HCT116 (cell line): ENCODE measurements around the gene AFF1. TPM values are rescaled to one million over a fixed set of nuclear protein-coding genes. Genes with fewer than 3 reads are reported as not detected.

ENCODE experiments used
- ATAC-seq: fragments of 200-7000 bp; cut with Tn5 transposase; 2 replicates; pipeline ENCODE4 v1.9.1; 2020; ENCODE audit warnings: mild to moderate bottlenecking, moderate library complexity
- BruUV-seq: library from RNA; stranded (reverse); fragments of 400-500 nt; replicated peaks from 2 replicates; lab custom pipeline; 2021; lab: Mats Ljungman, UMichigan
- CTCF ChIA-PET: fragments of 300-600 bp; sonication (Branson Sonifier 250); formaldehyde crosslinking; loops from one replicate; lab custom pipeline; 2021; ENCODE audit warnings: antibody characterized with exemption; lab: Charles Lee
- POLR2A ChIA-PET: fragments of 300-600, 350-600 bp; sonication (Branson Sonifier 250); formaldehyde crosslinking; loops from one replicate; lab custom pipeline; 2021; ENCODE audit warnings: antibody characterized with exemption; lab: Charles Lee
- RAD21 ChIA-PET, 2 experiments: fragments of 300-600 bp; sonication (Branson Sonifier 250); formaldehyde crosslinking; loops; one replicate each; lab custom pipeline; 2023; ENCODE audit warnings: low total read pairs in 2 of 2; ENCODE audit not compliant: uncharacterized antibody in 2 of 2, unreplicated experiment in 2 of 2, low non-redundant PET in 1 of 2; lab: Charles Lee
- DNase-seq: peaks from one replicate; pipeline ENCODE4 v3.0.0-alpha.2; 2010; ENCODE audit warnings: low read depth, low spot score
- H2AFZ ChIP-seq: fragments of 200-600 bp; shearing (Covaris generic), sonication (generic); 2 replicates; pipeline ENCODE4 v1.6.1; 2017; ENCODE audit warnings: low read depth, mixed run types, mixed read lengths, antibody characterized with exemption, low read length; ENCODE audit not compliant: poor library complexity, severe bottlenecking
- H3K27ac ChIP-seq: 2 replicates; pipeline ENCODE4 v1.5.1; 2012; ENCODE audit warnings: low read depth, low read length
- H3K27me3 ChIP-seq: fragments of 200-600 bp; sonication (generic); 2 replicates; pipeline ENCODE4 v1.6.1; 2016; ENCODE audit warnings: mixed run types, low read length, mixed read lengths; ENCODE audit not compliant: insufficient read depth
- H3K36me3 ChIP-seq, 2 experiments: fragments of 200-500 bp in 1 of 2; fragments of 200-600 bp in 1 of 2; sonication (Bioruptor generic) in 1 of 2; sonication (generic) in 1 of 2; 2 replicates each; pipeline versions ENCODE4 v1.5.1 to v1.6.1; 2014 to 2016; ENCODE audit warnings: low read length in 2 of 2, inconsistent platforms in 1 of 2, mixed read lengths in 1 of 2, mixed run types in 1 of 2; ENCODE audit not compliant: insufficient read depth in 2 of 2, control insufficient read depth in 1 of 2
- H3K4me1 ChIP-seq, 2 experiments: fragments of 200-600 bp in 1 of 2; sonication (generic) in 1 of 2; 2 replicates each; pipeline versions ENCODE4 v1.5.1 to v1.6.1; 2012 to 2017; ENCODE audit warnings: low read length in 2 of 2, inconsistent platforms in 1 of 2, mild to moderate bottlenecking in 1 of 2, mixed read lengths in 1 of 2, mixed run types in 1 of 2, moderate library complexity in 1 of 2; ENCODE audit not compliant: insufficient read depth in 2 of 2, control insufficient read depth in 1 of 2
- H3K4me2 ChIP-seq: fragments of 200-600 bp; sonication (generic); 2 replicates; pipeline ENCODE4 v1.6.1; 2017; ENCODE audit warnings: mixed run types, low read length, mixed read lengths
- H3K4me3 ChIP-seq, 2 experiments: fragments of 200-600 bp in 1 of 2; sonication (generic) in 1 of 2; replicated peaks in 1 of 2; 2 replicates each; pipeline ENCODE4 v1.5.1; 2011 to 2016; ENCODE audit warnings: low read length in 2 of 2, control low read depth in 1 of 2, low read depth in 1 of 2, mild to moderate bottlenecking in 1 of 2, mixed read lengths in 1 of 2, mixed run types in 1 of 2
- H3K79me2 ChIP-seq: fragments of 200-600 bp; sonication (generic); 2 replicates; pipeline ENCODE4 v1.6.1; 2017; ENCODE audit warnings: mild to moderate bottlenecking, mixed run types, low read length, moderate library complexity, mixed read lengths; ENCODE audit not compliant: insufficient read depth
- H3K9ac ChIP-seq: fragments of 200-600 bp; sonication (generic); 2 replicates; pipeline ENCODE4 v1.6.1; 2016; ENCODE audit warnings: low read length, mixed read lengths
- H3K9me2 ChIP-seq: fragments of 200-600 bp; sonication (generic), shearing (Covaris generic); 2 replicates; pipeline ENCODE4 v1.6.1; 2017; ENCODE audit warnings: mixed run types, mild to moderate bottlenecking, moderate library complexity; ENCODE audit not compliant: insufficient read depth
- H3K9me3 ChIP-seq, 2 experiments: fragments of 200-500 bp in 1 of 2; fragments of 200-600 bp in 1 of 2; sonication (Bioruptor generic) in 1 of 2; sonication (generic) in 1 of 2; 2 replicates each; pipeline ENCODE4 v1.6.1; 2014 to 2017; ENCODE audit warnings: low read length in 2 of 2, mixed read lengths in 2 of 2, inconsistent platforms in 1 of 2, low read depth in 1 of 2, mild to moderate bottlenecking in 1 of 2, mixed run types in 1 of 2, moderate library complexity in 1 of 2; ENCODE audit not compliant: control insufficient read depth in 1 of 2, insufficient read depth in 1 of 2
- H4K20me1 ChIP-seq: fragments of 200-600 bp; sonication (generic), shearing (Covaris generic); 2 replicates; pipeline ENCODE4 v1.6.1; 2017; ENCODE audit warnings: mixed run types, mild to moderate bottlenecking, moderate library complexity; ENCODE audit not compliant: insufficient read depth
- ATF3 ChIP-seq: IDR thresholded peaks from 2 replicates; pipeline ENCODE4 v1.6.1; 2012
- CTCF ChIP-seq, 3 experiments: fragments of 200-600 bp in 1 of 3; sonication (generic) in 1 of 3; IDR thresholded peaks in 2 of 3; conservative IDR thresholded peaks in 1 of 3; 2 replicates each; pipeline ENCODE4 v1.5.1; 2012 to 2017; ENCODE audit warnings: low read depth in 2 of 3, low read length in 2 of 3, antibody characterized with exemption in 1 of 3, borderline replicate concordance in 1 of 3, control low read depth in 1 of 3, mild to moderate bottlenecking in 1 of 3, mixed read lengths in 1 of 3, mixed run types in 1 of 3, moderate library complexity in 1 of 3; ENCODE audit not compliant: insufficient read depth in 1 of 3
- EGR1 ChIP-seq: IDR thresholded peaks from 2 replicates; pipeline ENCODE4 v1.6.1; 2012; ENCODE audit warnings: low read depth
- RAD21 ChIP-seq: IDR thresholded peaks from 2 replicates; pipeline ENCODE4 v1.6.1; 2012; ENCODE audit warnings: low read depth, mild to moderate bottlenecking
- REST ChIP-seq: IDR thresholded peaks from 2 replicates; pipeline ENCODE4 v1.6.1; 2012; ENCODE audit warnings: low read depth
- intact Hi-C: fragments of 100-400 bp; cut with micrococcal nuclease; formaldehyde crosslinking; loops from 2 replicates; pipeline ENCODE4 v1.10.0; 2022
- total RNA-seq: library from RNA; stranded (reverse); gene quantifications from one replicate; pipeline ENCODE4 v1.2.1, GENCODE V29; 2021; ENCODE audit not compliant: unreplicated experiment

Gene AFF1
- total RNA-seq, 1 experiment from 2014 or later: 43.1 TPM

GRCh38 chr4:87112063-87112462 lies 177.3 kb downstream of the AFF1 start (continued):
- no peak for TF ChIP-seq REST
- no peak for TF ChIP-seq ATF3
- TF ChIP-seq CTCF (IDR thresholded peaks at IDR 0.05 in 2 of 3, conservative IDR thresholded peaks at IDR 0.05 in 1 of 3; ENCODE audit: borderline replicate concordance in 1 of 3, insufficient read depth in 1 of 3, low read depth in 2 of 3, low read length in 2 of 3): no peak
- no peak for TF ChIP-seq RAD21

GRCh38 chr4:87114245-87115062 lies 179.6 kb downstream of the AFF1 start:
- Histone ChIP-seq H3K4me1 (no peaks in the 10 kb centered on the region), H3K9ac (no peak overlapping the region), H4K20me1 (no peaks in the 10 kb centered on the region), H3K4me2 (no peak overlapping the region), H3K9me3 (no peaks in the 10 kb centered on the region), H3K27ac (no peak overlapping the region), H3K36me3 (peaks cover 5% of the 10 kb centered on the region in 2 experiments; a peak in 1 of 4 replicates), H2AFZ (no peak overlapping the region), H3K79me2 (no peaks in the 10 kb centered on the region), H3K27me3 (no peaks in the 10 kb centered on the region), H3K4me3 (no peak overlapping the region), H3K9me2 (no peaks in the 10 kb centered on the region)
- ATAC-seq: peak; percentile 58
- ChIA-PET POLR2A (no interaction called here), CTCF (no interaction called here), RAD21 (no interaction called here)
- intact Hi-C loops: no loop called here
- TF ChIP-seq CTCF (IDR thresholded peaks at IDR 0.05 in 2 of 3, conservative IDR thresholded peaks at IDR 0.05 in 1 of 3; ENCODE audit: borderline replicate concordance in 1 of 3, insufficient read depth in 1 of 3, low read depth in 2 of 3, low read length in 2 of 3): peak in 2 of 3 experiments; percentile 20 to 26; a peak in 2 of 6 replicates
- peak; percentile 13; the same call in 1 of the 2 replicates for TF ChIP-seq RAD21
- no peak for TF ChIP-seq EGR1
- DNase-seq: no peak
- no TSS peak for BruUV-seq
